HuH-7 (cell line): Measurements from ENCODE around the gene SLFN13.
A peak's percentile ranks its signal among the peaks of the same experiment; 100 is the strongest.
"Not testable (repeated sequence)": the region's sequence is repeated elsewhere in the genome, so short reads cannot be mapped to it uniquely, and the experiment has no call there.

Source experiments
- DNase-seq: peaks from one replicate; pipeline ENCODE4 v3.0.0; 2011; ENCODE audit warnings: low spot score

The SLFN13 gene

DNA sequence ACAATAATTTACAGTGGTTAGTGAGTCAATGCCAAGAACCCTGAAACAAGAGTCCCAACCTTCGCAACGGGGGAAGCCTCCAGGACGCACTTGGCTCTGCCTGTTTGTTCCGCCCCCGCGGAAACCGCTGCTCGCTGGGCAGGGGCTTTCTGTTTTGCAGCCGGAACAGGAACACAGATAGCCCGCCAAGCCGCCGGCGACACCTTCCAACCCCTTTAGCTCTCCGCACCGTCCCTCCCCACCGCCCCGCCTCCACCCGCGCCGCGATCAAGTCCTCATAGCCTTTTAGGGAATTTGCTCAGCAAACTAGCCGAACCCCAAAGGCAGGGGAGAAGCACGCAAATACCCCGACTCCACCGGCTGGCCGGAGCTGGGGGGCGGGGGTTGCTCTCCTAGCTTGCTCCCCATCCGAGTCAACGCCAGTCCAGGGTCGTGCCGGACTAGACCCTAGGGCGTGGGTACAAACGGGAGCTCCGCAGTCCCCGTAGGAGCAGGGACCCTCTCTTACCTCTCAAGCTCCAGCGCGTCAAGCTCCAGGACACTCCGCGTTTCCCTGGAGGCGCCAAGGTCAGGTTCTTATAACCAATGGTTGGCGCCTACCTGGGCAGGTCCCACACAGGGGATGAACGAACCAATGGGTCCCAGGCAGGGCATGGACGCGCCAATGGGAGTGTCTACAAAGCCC lies at the start of gene SLFN13:
Gene SLFN13, minus strand, starts transcription at position 553 of the 685 bp plus-strand sequence. CDS start 3,086 bp downstream, outside the sequence.
- DNase-seq: peak; percentile 35

DNA sequence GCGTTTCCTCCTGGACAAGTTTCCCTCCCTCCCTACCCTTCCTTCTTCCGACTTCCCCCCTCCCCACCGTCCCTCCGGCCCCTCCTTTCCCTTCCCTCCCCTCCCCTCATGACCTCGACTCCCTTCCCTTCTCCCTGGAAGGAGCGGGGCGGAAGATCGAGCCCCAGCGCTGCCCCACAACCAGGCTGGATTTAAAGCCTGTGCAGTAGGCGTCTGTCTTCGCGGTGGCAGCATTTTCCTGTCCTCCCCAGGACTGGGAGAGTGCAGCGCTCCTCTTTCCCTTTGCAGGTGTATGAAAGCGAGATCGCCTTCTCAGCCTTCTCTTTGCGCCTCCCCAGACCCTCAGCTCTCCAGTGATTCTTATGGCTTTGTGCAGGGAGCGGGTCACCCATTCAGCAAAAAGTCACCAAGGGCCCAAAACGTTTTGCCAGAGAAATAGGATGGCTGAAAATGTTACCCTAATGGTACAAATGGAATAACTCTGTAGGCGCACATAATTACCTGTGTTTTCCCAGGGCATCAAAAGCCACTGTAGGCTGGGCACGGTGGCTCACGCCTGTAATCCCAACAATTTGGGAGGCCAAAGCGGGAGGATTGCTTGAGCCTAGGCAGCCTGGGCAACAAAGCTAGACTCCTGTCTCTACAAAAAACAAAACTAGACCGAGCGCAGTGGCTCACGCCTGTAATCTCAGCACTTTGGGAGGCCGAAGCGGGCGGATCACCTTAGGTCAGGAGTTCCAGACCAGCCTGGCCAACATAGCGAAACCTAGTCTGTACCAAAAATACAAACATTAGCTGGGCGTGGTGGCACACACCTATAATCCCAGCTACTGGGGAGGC lies 48.1 kb upstream of the SLFN13 start:
- DNase-seq: no peak

- no peak for DNase-seq
Measured at GRCh38 chr17:35493040-35493439, 44.5 kb upstream of the SLFN13 start.

GRCh38 chr17:35491417-35491816 lies 42.9 kb upstream of the SLFN13 start:
- no peak for DNase-seq

DNA sequence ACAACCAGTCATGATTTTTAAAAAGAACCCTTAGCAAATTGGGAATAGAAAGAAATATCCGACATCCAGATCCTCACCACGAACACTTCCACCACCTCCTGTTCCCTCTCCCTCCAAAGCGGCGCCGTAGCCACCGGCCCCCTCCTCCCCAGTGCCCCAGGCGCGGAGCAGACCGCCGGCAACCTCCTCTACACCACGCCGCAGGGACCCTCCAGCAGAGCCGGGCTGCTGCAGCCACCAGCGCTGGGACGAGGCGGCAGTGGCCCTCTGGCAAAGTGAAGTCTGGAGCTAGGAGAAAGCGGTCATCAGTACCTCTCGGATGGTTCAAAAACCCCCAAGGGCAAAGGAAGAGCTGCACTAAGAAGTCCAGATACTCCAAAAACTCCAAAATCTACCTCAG lies 41.4 kb upstream of the SLFN13 start:
- DNase-seq: no peak

GRCh38 chr17:35488991-35489390 lies 40.4 kb upstream of the SLFN13 start:
- no peak for DNase-seq

DNA sequence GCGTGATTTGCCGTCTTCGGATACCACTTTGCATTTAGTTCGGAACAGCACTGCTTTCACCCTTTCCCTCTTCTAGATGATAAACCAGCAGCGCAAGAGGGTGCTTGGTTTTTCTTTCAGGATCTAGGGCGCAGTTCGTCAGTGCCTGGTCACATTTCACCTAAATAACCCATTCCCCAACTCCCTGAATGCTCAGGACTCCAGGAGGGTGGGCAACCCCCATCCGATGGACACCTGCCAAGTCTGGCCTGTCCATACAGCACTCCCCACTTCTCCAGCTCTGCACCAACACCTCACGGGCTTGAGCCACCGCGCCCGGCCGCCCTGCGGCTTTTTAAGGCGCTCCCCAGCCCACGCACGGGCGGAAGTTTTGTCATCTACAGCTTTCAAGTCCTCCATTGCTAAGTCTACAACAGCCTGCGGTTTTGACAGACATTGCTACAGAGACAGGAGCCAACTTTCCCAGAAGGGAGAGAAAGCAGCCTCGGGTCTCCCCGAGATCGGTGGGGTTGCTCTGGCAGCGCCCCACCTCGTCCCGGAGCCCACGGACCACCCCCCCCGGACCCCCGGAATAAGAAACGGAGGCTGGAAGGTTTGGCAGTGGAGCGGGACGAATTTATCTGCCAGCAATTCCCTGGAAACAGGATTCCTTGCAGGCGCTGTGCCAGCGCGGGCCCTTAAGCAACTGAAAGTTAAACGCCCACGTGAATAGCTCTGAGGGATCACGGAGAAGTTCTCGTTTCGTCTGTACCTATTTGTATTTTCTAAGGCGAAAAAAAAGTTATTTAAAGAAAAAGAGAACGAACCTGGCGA lies 38.6 kb upstream of the SLFN13 start:
- DNase-seq: no peak

GRCh38 chr17:35479271-35479670 lies 30.7 kb upstream of the SLFN13 start:
- DNase-seq: no peak

- no peak for DNase-seq
Measured at GRCh38 chr17:35477248-35477647, 28.7 kb upstream of the SLFN13 start.

GRCh38 chr17:35476283-35476820 lies 27.8 kb upstream of the SLFN13 start:
- DNase-seq: no peak

- no peak for DNase-seq
Measured at GRCh38 chr17:35468475-35468874, 19.9 kb upstream of the SLFN13 start.

- DNase-seq: no peak
Measured at GRCh38 chr17:35467824-35468223, 19.3 kb upstream of the SLFN13 start.

GRCh38 chr17:35460354-35460851 lies 11.8 kb upstream of the SLFN13 start:
- peak; percentile 42 for DNase-seq

- not testable (repeated sequence) for DNase-seq
Measured at GRCh38 chr17:35454035-35454434, 5.5 kb upstream of the SLFN13 start.

GRCh38 chr17:35453171-35453570 lies 4.6 kb upstream of the SLFN13 start:
- DNase-seq: no peak

- DNase-seq: no peak
Measured at GRCh38 chr17:35449371-35449931, 885 bp upstream of the SLFN13 start.

GRCh38 chr17:35448899-35449227 lies 297 bp upstream of the SLFN13 start:
- DNase-seq: no peak

DNA sequence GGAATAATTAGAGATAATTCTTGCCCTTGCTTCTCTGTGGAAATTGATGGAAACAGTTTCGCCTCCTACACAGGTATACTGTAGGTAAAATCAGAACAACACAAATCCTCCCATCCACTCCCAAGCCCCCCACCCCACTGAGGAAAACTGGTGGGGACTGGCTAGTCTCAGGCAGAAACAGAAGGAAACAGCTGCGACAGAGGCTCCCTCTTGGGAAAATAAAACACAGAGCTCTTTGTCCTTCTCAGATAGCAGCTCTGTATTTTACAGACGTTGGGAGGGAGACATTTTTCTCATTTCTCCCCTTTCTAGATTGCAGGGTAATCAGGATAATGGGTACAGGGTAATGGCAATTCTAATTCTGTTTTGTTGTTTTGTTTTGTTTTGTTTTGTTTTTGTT lies 1.1 kb downstream of the SLFN13 start:
- DNase-seq: peak; percentile 23

DNA sequence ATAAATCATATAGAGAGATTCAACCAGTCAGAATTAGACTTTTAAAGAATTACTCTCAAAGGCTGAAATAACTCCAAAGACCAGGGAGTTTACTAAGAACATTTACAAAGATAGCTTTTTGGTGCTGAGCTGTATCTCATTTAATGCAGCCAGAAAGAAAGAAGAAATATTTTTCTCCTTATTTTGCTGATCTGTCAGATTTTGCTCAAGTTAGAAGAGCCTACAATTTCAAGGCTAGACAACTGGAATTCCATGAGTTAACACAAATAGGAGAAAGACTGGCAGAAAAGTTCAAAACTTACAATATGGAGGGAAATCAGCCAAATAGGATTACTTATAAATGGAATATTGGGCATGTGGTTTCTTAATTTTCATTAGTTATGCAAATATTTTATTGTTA lies 10.1 kb downstream of the SLFN13 start:
- DNase-seq: no peak

GRCh38 chr17:35433075-35433894 lies 15.3 kb downstream of the SLFN13 start:
- DNase-seq: peak; percentile 72
